ENCODE results near the gene SCG2.

SCG2 gene

DNA sequence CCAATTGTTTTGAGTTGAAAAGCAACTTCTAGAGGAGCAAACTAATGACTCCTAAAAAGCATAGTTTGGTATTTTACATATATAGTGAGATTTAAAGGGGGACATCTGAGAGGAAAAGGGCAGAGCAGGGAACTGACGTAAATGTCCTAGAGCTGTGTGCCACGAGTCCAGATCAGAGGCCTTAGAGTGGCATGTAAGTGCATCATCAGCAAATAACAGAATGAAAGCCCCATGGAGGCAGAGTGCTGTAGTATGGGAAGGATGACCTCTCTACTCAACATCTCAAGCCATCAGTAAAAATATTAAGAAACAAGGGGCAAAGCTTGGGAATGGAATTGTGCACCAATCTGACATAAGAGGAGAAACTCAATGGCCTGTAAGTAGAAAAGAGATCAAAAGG lies 31.4 kb downstream of the SCG2 start (continued):
- no peak for TF ChIP-seq SCRT2 (tag by site-specific recombination; IDR thresholded peaks at IDR 0.05)

GRCh38 chr2:223566396-223566795 lies 35.8 kb downstream of the SCG2 start:
- Histone ChIP-seq H3K9me3 (ENCODE audit: control insufficient read depth, insufficient read depth, low read depth, low read length) (no peaks in the 10 kb centered on the region), H3K36me3 (ENCODE audit: control insufficient read depth in 2 of 2, insufficient read depth in 1 of 2, low read length in 2 of 2) (no peaks in the 10 kb centered on the region), H3K4me1 (ENCODE audit: control insufficient read depth, insufficient read depth, low read length) (0 out of 2 replicates have a peak, but pooled peaks cover 2% of the 10 kb centered on the region), H3K4me3 (ENCODE audit: low read depth, low read length) (no peak overlapping the region), H3K27ac (ENCODE audit: extremely low read depth, low read depth, low read length) (no peak overlapping the region)
- ChIA-PET POLR2A (no interaction called here), CTCF (interaction anchor here (0.6 kb wide), 1 partner anchor 635 kb away, joined by 3 read pairs; no protein-coding TSS in a partner anchor)
- TF ChIP-seq ZNF202 (tag by site-specific recombination; IDR thresholded peaks at IDR 0.05; ENCODE audit: borderline replicate concordance) = no peak
- TF ChIP-seq, protein P1, sequence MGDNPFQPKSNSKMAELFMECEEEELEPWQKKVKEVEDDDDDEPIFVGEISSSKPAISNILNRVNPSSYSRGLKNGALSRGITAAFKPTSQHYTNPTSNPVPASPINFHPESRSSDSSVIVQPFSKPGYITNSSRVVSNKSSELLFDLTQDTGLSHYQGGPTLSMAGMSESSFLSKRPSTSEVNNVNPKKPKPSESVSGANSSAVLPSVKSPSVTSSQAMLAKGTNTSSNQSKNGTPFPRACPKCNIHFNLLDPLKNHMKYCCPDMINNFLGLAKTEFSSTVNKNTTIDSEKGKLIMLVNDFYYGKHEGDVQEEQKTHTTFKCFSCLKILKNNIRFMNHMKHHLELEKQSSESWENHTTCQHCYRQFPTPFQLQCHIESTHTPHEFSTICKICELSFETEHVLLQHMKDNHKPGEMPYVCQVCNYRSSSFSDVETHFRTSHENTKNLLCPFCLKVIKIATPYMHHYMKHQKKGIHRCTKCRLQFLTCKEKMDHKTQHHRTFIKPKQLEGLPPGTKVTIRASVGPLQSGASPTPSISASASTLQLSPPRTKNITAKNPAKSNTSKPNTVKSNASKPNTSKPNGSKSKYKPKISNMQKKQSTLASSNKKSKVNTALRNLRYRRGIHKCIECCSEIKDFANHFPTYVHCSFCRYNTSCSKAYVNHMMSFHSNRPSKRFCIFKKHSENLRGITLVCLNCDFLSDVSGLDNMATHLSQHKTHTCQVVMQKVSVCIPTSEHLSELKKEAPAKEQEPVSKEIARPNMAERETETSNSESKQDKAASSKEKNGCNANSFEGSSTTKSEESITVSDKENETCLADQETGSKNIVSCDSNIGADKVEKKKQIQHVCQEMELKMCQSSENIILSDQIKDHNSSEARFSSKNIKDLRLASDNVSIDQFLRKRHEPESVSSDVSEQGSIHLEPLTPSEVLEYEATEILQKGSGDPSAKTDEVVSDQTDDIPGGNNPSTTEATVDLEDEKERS (tag by site-specific recombination; IDR thresholded peaks at IDR 0.05) = no peak
- no peak for TF ChIP-seq ZNF138 (tag by site-specific recombination; IDR thresholded peaks at IDR 0.05; ENCODE audit: borderline replicate concordance)
- no peak for TF ChIP-seq BCL11B (tag by site-specific recombination; IDR thresholded peaks at IDR 0.05; ENCODE audit: low read depth)
- TF ChIP-seq ZNF624 (tag by site-specific recombination; IDR thresholded peaks at IDR 0.05) = no peak
- TF ChIP-seq, protein P2, sequence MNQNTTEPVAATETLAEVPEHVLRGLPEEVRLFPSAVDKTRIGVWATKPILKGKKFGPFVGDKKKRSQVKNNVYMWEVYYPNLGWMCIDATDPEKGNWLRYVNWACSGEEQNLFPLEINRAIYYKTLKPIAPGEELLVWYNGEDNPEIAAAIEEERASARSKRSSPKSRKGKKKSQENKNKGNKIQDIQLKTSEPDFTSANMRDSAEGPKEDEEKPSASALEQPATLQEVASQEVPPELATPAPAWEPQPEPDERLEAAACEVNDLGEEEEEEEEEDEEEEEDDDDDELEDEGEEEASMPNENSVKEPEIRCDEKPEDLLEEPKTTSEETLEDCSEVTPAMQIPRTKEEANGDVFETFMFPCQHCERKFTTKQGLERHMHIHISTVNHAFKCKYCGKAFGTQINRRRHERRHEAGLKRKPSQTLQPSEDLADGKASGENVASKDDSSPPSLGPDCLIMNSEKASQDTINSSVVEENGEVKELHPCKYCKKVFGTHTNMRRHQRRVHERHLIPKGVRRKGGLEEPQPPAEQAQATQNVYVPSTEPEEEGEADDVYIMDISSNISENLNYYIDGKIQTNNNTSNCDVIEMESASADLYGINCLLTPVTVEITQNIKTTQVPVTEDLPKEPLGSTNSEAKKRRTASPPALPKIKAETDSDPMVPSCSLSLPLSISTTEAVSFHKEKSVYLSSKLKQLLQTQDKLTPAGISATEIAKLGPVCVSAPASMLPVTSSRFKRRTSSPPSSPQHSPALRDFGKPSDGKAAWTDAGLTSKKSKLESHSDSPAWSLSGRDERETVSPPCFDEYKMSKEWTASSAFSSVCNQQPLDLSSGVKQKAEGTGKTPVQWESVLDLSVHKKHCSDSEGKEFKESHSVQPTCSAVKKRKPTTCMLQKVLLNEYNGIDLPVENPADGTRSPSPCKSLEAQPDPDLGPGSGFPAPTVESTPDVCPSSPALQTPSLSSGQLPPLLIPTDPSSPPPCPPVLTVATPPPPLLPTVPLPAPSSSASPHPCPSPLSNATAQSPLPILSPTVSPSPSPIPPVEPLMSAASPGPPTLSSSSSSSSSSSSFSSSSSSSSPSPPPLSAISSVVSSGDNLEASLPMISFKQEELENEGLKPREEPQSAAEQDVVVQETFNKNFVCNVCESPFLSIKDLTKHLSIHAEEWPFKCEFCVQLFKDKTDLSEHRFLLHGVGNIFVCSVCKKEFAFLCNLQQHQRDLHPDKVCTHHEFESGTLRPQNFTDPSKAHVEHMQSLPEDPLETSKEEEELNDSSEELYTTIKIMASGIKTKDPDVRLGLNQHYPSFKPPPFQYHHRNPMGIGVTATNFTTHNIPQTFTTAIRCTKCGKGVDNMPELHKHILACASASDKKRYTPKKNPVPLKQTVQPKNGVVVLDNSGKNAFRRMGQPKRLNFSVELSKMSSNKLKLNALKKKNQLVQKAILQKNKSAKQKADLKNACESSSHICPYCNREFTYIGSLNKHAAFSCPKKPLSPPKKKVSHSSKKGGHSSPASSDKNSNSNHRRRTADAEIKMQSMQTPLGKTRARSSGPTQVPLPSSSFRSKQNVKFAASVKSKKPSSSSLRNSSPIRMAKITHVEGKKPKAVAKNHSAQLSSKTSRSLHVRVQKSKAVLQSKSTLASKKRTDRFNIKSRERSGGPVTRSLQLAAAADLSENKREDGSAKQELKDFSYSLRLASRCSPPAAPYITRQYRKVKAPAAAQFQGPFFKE (tag by site-specific recombination; IDR thresholded peaks at IDR 0.05; ENCODE audit: borderline replicate concordance) = no peak
- no peak for TF ChIP-seq KLF8 (tag by site-specific recombination; IDR thresholded peaks at IDR 0.05)
- TF ChIP-seq, protein P3, sequence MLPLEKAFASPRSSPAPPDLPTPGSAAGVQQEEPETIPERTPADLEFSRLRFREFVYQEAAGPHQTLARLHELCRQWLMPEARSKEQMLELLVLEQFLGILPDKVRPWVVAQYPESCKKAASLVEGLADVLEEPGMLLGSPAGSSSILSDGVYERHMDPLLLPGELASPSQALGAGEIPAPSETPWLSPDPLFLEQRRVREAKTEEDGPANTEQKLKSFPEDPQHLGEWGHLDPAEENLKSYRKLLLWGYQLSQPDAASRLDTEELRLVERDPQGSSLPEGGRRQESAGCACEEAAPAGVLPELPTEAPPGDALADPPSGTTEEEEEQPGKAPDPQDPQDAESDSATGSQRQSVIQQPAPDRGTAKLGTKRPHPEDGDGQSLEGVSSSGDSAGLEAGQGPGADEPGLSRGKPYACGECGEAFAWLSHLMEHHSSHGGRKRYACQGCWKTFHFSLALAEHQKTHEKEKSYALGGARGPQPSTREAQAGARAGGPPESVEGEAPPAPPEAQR (tag by site-specific recombination; IDR thresholded peaks at IDR 0.05) = no peak
- no peak for TF ChIP-seq TRIM28 (IDR thresholded peaks at IDR 0.05; ENCODE audit: borderline replicate concordance, low read length)
- no peak for TF ChIP-seq ZNF623 (tag by site-specific recombination; IDR thresholded peaks at IDR 0.05)
- no peak for TF ChIP-seq ZBTB21 (tag by site-specific recombination; IDR thresholded peaks at IDR 0.05)
- TF ChIP-seq, protein P4, sequence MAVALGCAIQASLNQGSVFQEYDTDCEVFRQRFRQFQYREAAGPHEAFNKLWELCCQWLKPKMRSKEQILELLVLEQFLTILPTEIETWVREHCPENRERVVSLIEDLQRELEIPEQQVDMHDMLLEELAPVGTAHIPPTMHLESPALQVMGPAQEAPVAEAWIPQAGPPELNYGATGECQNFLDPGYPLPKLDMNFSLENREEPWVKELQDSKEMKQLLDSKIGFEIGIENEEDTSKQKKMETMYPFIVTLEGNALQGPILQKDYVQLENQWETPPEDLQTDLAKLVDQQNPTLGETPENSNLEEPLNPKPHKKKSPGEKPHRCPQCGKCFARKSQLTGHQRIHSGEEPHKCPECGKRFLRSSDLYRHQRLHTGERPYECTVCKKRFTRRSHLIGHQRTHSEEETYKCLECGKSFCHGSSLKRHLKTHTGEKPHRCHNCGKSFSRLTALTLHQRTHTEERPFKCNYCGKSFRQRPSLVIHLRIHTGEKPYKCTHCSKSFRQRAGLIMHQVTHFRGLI (tag by site-specific recombination; IDR thresholded peaks at IDR 0.05) = no peak
- no peak for TF ChIP-seq ZNF155 (tag by site-specific recombination; IDR thresholded peaks at IDR 0.05)
- TF ChIP-seq, protein P5, sequence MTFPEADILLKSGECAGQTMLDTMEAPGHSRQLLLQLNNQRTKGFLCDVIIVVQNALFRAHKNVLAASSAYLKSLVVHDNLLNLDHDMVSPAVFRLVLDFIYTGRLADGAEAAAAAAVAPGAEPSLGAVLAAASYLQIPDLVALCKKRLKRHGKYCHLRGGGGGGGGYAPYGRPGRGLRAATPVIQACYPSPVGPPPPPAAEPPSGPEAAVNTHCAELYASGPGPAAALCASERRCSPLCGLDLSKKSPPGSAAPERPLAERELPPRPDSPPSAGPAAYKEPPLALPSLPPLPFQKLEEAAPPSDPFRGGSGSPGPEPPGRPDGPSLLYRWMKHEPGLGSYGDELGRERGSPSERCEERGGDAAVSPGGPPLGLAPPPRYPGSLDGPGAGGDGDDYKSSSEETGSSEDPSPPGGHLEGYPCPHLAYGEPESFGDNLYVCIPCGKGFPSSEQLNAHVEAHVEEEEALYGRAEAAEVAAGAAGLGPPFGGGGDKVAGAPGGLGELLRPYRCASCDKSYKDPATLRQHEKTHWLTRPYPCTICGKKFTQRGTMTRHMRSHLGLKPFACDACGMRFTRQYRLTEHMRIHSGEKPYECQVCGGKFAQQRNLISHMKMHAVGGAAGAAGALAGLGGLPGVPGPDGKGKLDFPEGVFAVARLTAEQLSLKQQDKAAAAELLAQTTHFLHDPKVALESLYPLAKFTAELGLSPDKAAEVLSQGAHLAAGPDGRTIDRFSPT (tag by site-specific recombination; IDR thresholded peaks at IDR 0.05) = no peak
- TF ChIP-seq KLF10 (tag by site-specific recombination; IDR thresholded peaks at IDR 0.05) = no peak
- TF ChIP-seq ZNF501 (tag by site-specific recombination; IDR thresholded peaks at IDR 0.05) = no peak

Data from HEK293 (cell line).